Cardiac muscle cell (in vitro differentiated cells and primary cell): ENCODE data around the gene MIGA1. TPM values are rescaled to one million over a fixed set of nuclear protein-coding genes. Genes with fewer than 3 reads are reported as not detected.

Experiments used
- DNase-seq, 2 donors: peaks; one replicate each; pipeline versions ENCODE4 v3.0.0 to v3.0.0-alpha.2; 2010 to 2017; ENCODE audit warnings: low read depth in 1 of 2, low spot score in 1 of 2
- H3K27ac ChIP-seq: fragments of 200-600 bp; sonication (generic); 2 replicates; pipeline ENCODE4 v1.5.1; 2016
- H3K27me3 ChIP-seq: fragments of 200-600 bp; sonication (generic); 2 replicates; pipeline ENCODE4 v1.6.0; 2016; ENCODE audit warnings: control low read depth
- H3K36me3 ChIP-seq: fragments of 200-600 bp; sonication (generic); 2 replicates; pipeline ENCODE4 v1.5.1; 2016; ENCODE audit warnings: control low read depth
- H3K4me1 ChIP-seq: fragments of 200-600 bp; sonication (generic); 2 replicates; pipeline ENCODE4 v1.8.1; 2017; ENCODE audit warnings: low read depth, mild to moderate bottlenecking, mixed run types
- H3K4me3 ChIP-seq: fragments of 200-600 bp; sonication (generic); 2 replicates; pipeline ENCODE4 v1.5.1; 2016; ENCODE audit warnings: mild to moderate bottlenecking
- H3K9me3 ChIP-seq: fragments of 200-600 bp; sonication (generic); 2 replicates; pipeline ENCODE4 v1.5.1; 2017; ENCODE audit warnings: low read depth, mild to moderate bottlenecking, control low read depth
- polyA plus RNA-seq: library from polyadenylated mRNA; unstranded; fragments of >200 nt; fragmentation: Nextera tagmentation; extraction: Ambion mirVana; gene quantifications from 2 replicates; pipeline ENCODE4 v1.2.1, GENCODE V29; 2016
- total RNA-seq: library from RNA; depleted of rRNA; stranded (reverse); fragments of >200 nt; gene quantifications from 2 replicates; pipeline ENCODE4 v1.2.3, GENCODE V29; 2016
- TF ChIP-seq, protein P1 (sequence below): IDR thresholded peaks from 2 replicates; pipeline ENCODE4 v1.5.1; 2012; ENCODE audit warnings: low read depth, mild to moderate bottlenecking, low read length

The MIGA1 gene
- total and polyA plus RNA-seq, 2 experiments from 2014 or later, result 4.9 to 7.5 TPM

DNA sequence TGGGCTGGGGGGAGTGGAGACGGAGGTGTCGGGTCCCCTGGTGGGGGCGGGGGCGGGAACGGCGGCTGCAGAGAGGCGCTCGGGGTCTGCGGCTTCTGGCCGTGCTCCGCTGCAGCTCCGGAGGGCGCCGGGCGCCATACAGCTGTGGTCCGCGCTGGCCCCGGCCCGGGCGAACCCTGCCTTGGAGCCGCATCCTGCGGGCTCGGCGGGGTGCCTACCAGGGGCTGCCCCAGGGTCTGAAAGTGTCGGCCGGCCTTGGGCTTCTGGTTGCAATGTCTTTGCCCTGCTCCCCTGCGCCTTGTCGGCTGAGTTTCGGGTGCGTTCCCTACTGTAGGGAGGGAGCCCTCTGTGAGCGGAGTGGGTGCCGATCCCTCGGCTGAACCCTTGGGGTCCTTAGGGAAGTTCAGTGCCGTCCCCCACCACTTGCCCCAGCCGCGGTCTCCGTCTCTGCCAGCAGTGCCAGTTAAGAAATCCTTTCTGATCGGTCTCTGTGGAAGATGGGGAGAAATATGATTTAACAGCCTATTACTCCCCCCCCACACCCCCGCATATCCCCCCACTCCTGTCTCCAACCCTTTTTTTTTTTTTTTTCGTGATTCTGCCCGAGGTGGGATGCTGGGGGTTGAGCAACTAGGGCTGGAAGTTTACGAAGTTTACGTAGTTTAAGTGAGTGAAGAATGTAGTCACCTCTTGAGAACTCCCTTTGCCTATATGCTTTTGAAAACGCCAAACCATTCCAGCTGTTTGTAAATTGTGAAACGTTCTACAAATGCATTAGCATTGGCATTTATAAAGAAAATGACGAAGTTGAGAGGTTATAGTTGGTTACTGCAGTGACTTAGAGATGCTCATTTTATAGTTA lies 109.6 kb downstream of the MIGA1 start:
- peak overlapping the region; percentile 82 for H3K4me3 ChIP-seq
- peaks cover 10% of the 10 kb centered on the region for H3K4me1 ChIP-seq
- DNase-seq, result peak; percentile 63 to 75
- H3K9me3 ChIP-seq, result no peaks in the 10 kb centered on the region
- TF ChIP-seq, protein P1, sequence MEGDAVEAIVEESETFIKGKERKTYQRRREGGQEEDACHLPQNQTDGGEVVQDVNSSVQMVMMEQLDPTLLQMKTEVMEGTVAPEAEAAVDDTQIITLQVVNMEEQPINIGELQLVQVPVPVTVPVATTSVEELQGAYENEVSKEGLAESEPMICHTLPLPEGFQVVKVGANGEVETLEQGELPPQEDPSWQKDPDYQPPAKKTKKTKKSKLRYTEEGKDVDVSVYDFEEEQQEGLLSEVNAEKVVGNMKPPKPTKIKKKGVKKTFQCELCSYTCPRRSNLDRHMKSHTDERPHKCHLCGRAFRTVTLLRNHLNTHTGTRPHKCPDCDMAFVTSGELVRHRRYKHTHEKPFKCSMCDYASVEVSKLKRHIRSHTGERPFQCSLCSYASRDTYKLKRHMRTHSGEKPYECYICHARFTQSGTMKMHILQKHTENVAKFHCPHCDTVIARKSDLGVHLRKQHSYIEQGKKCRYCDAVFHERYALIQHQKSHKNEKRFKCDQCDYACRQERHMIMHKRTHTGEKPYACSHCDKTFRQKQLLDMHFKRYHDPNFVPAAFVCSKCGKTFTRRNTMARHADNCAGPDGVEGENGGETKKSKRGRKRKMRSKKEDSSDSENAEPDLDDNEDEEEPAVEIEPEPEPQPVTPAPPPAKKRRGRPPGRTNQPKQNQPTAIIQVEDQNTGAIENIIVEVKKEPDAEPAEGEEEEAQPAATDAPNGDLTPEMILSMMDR, result no peak
- no peaks in the 10 kb centered on the region for H3K27me3 ChIP-seq
- peaks cover 9% of the 10 kb centered on the region for H3K36me3 ChIP-seq
- peak overlapping the region; percentile 100 for H3K27ac ChIP-seq

DNA sequence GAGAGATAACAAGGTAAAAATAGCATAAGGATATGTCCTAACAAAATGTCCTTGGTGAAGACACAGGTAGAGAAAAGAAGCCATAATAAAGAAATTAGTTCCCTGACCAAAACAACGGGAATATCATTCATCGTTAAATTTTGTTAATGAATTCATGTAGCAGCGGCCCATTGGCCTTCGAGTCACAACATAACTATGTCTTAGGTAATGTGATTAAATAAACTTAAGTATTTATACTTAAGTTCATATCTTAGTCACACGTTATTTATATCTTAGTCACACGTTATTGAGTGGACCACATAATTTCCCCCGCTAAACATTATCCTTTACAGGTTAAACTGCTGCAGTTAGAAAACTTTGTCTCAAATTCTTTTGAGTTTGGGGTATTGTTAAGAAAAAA lies 110.2 kb downstream of the MIGA1 start:
- TF ChIP-seq, protein P1, result no peak

DNA sequence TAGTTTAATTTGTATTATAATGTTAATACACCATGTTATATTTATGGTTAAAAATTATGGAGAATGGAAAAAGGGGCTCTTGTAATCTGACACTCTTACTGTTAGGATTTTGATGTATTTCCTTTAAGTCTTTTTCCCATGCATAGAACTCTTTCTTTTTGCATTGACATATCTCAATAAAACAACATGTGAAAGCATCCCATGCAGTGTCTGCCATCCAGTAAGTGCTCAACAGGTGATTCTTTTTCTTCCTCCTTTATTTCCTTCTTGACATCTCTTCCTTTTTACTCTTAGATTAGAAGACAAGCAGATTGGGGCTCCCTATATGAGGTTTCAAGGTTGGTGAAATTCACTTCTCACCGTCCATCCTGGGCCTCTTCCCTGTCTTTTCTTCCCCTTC lies 111.8 kb downstream of the MIGA1 start:
- TF ChIP-seq, protein P1, result no peak
- peaks cover 10% of the 10 kb centered on the region for H3K4me1 ChIP-seq
- peak overlapping the region; percentile 100 for H3K27ac ChIP-seq
- peaks cover 20% of the 10 kb centered on the region for H3K36me3 ChIP-seq
- no peak for DNase-seq
- H3K27me3 ChIP-seq, result no peaks in the 10 kb centered on the region
- H3K4me3 ChIP-seq, result peak overlapping the region; percentile 82
- H3K9me3 ChIP-seq, result no peaks in the 10 kb centered on the region

More for the DNA sequence above, 110.2 kb downstream of the MIGA1 start:
- Histone ChIP-seq H3K27me3 (no peaks in the 10 kb centered on the region), H3K27ac (peak overlapping the region; percentile 100), H3K4me3 (peak overlapping the region; percentile 82), H3K4me1 (peaks cover 10% of the 10 kb centered on the region), H3K36me3 (peaks cover 13% of the 10 kb centered on the region), H3K9me3 (no peaks in the 10 kb centered on the region)
- peak; percentile 4 to 51 for DNase-seq

DNA sequence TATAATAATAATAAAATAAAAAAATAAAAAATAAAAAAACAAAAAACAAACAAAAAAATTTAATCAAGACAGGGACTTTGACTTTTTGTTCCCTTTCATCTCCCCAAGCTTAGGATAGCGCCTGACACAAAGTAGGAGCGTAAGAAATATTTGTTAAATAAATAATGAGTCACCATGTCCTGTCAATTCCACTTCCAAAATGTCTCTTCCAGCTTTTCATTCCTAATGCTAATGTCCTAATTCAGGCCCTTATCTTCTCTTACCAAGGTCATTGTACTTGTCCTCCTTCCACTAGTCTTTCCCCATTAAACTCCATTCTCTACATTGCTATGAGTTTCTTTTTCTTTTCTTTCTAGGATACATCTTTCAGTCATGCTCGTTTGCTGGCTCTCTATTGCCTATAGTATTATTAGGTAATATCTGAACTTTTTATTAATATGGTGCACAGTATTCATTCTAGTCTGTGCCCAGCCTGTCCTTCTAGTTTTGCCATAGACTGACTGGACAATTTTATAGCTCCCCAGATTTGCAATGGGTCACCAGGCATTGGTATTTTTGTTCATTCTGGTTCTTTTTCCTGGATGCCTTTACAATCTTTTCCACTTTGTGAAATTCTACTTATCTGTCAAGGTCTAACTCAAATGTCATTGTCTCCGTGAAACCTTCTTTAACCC lies 120.3 kb downstream of the MIGA1 start:
- DNase-seq, result peak in 1 of 2 donors; percentile 32
- H3K27ac ChIP-seq, result peak overlapping the region; percentile 14
- H3K36me3 ChIP-seq, result peaks cover 18% of the 10 kb centered on the region
- H3K9me3 ChIP-seq, result no peaks in the 10 kb centered on the region
- TF ChIP-seq, protein P1, result no peak
- peaks cover 10% of the 10 kb centered on the region for H3K4me1 ChIP-seq
- H3K4me3 ChIP-seq, result no peak overlapping the region
- H3K27me3 ChIP-seq, result no peaks in the 10 kb centered on the region

DNA sequence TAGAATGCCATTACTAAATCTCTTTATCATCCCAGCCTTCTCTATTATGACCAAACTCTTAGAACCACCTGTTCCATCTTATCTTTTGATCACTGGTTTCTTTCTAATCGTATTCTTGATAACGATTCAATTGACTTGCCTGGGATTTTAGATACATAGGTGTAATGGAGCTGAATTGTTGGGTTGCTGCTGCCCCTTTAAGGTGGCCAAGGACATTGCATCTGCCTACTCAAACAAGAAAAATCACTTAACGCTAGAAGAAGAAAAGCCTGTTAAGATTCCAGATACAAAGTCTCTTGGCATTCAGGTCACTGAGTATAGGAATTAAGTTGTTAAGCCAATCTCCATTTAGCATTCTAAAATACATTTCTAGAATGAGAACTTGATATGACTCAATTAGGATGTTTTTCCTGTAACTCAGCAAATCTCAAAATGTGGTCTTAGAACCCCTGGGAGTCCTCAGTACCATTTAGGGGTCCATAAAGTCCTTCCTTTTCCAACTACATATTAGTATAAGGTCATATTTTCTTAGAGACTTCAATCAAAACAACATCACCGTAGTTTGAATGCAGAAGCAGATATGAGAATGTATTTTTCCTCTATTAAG lies 121.3 kb downstream of the MIGA1 start:
- Histone ChIP-seq H3K9me3 (no peaks in the 10 kb centered on the region), H3K27me3 (no peaks in the 10 kb centered on the region), H3K4me1 (peaks cover 10% of the 10 kb centered on the region), H3K4me3 (no peak overlapping the region), H3K27ac (no peak overlapping the region), H3K36me3 (peaks cover 11% of the 10 kb centered on the region)
- TF ChIP-seq, protein P1, result peak; percentile 70
- DNase-seq, result peak; percentile 55 to 74
